KMS-11 (cell line): ENCODE measurements around the gene MLLT10.

Experiments used
- H2AFZ ChIP-seq: fragments of 200-600 bp; sonication (generic); 2 replicates; pipeline ENCODE4 v1.6.1; 2016; ENCODE audit warnings: antibody characterized with exemption, mixed run types, low read depth
- H3K27ac ChIP-seq: fragments of 200-600 bp; sonication (generic); 2 replicates; pipeline ENCODE4 v1.6.1; 2016; ENCODE audit warnings: mild to moderate bottlenecking, mixed run types
- H3K27me3 ChIP-seq: fragments of 200-600 bp; sonication (generic); 2 replicates; pipeline ENCODE4 v1.6.1; 2017; ENCODE audit warnings: mild to moderate bottlenecking, low read depth, mixed run types, moderate library complexity; ENCODE audit not compliant: insufficient read depth
- H3K36me3 ChIP-seq: fragments of 200-600 bp; sonication (generic); 2 replicates; pipeline ENCODE4 v1.6.1; 2017; ENCODE audit warnings: mild to moderate bottlenecking, mixed run types; ENCODE audit not compliant: insufficient read depth
- H3K4me1 ChIP-seq: fragments of 200-600 bp; sonication (generic); 2 replicates; pipeline ENCODE4 v1.6.1; 2016; ENCODE audit warnings: mild to moderate bottlenecking, low read depth, mixed run types; ENCODE audit not compliant: poor library complexity, severe bottlenecking
- H3K4me2 ChIP-seq: fragments of 200-600 bp; sonication (generic); 2 replicates; pipeline ENCODE4 v1.7.0; 2016; ENCODE audit warnings: mild to moderate bottlenecking, mixed run types
- H3K4me3 ChIP-seq: fragments of 200-600 bp; sonication (generic); IDR thresholded peaks from 2 replicates; pipeline ENCODE4 v1.6.1; 2017; ENCODE audit warnings: low read depth, low read length, mixed read lengths; ENCODE audit not compliant: insufficient read depth
- H3K79me2 ChIP-seq: fragments of 200-600 bp; sonication (generic); 2 replicates; pipeline ENCODE4 v1.6.1; 2016; ENCODE audit warnings: low read depth, mixed run types; ENCODE audit not compliant: insufficient read depth
- H3K9ac ChIP-seq: fragments of 200-600 bp; sonication (generic); 2 replicates; pipeline ENCODE4 v1.6.1; 2016; ENCODE audit warnings: mild to moderate bottlenecking, mixed run types
- H4K20me1 ChIP-seq: fragments of 200-600 bp; sonication (generic); 2 replicates; pipeline ENCODE4 v1.6.1; 2016; ENCODE audit warnings: mild to moderate bottlenecking, mixed run types; ENCODE audit not compliant: insufficient read depth
- TF ChIP-seq, protein P1 (sequence below): fragments of 200-600 bp; sonication (generic); conservative IDR thresholded peaks from 2 replicates; pipeline ENCODE4 v1.6.1; 2017; ENCODE audit warnings: low read depth, mild to moderate bottlenecking, antibody characterized with exemption, low read length, moderate library complexity, mixed read lengths

The MLLT10 gene

GRCh38 chr10:21499701-21500577, 34.1 kb upstream of the MLLT10 start:
- Histone ChIP-seq H3K4me3 (no peak overlapping the region), H3K9ac (no peak overlapping the region), H3K79me2 (no peaks in the 10 kb centered on the region), H3K36me3 (no peaks in the 10 kb centered on the region), H3K27me3 (peaks cover 14% of the 10 kb centered on the region; the same call in 1 of the 2 replicates), H3K4me1 (peaks cover 3% of the 10 kb centered on the region), H3K4me2 (no peak overlapping the region), H3K27ac (no peak overlapping the region), H2AFZ (no peak overlapping the region), H4K20me1 (no peaks in the 10 kb centered on the region)
- TF ChIP-seq, protein P1, sequence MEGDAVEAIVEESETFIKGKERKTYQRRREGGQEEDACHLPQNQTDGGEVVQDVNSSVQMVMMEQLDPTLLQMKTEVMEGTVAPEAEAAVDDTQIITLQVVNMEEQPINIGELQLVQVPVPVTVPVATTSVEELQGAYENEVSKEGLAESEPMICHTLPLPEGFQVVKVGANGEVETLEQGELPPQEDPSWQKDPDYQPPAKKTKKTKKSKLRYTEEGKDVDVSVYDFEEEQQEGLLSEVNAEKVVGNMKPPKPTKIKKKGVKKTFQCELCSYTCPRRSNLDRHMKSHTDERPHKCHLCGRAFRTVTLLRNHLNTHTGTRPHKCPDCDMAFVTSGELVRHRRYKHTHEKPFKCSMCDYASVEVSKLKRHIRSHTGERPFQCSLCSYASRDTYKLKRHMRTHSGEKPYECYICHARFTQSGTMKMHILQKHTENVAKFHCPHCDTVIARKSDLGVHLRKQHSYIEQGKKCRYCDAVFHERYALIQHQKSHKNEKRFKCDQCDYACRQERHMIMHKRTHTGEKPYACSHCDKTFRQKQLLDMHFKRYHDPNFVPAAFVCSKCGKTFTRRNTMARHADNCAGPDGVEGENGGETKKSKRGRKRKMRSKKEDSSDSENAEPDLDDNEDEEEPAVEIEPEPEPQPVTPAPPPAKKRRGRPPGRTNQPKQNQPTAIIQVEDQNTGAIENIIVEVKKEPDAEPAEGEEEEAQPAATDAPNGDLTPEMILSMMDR, result no peak

DNA sequence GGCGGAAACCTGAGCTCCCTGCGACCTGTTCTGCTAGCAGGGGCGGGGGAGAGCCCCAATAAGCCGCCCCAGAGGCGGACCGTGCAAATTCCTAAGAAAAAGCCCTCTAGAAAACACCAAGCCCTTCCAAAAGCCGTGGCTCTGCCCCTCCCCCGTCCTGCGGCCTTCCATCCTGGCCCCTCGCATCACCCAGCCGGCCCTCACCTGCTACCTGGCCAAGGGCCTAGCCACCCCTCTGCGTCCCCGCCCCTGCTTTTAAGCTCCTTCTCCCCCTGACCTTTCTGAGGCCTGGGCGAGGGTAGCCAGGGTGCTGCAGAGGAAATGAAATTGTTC, 33.5 kb upstream of the MLLT10 start:
- H3K4me1 ChIP-seq, result peaks cover 3% of the 10 kb centered on the region
- H2AFZ ChIP-seq, result no peak overlapping the region
- H3K79me2 ChIP-seq, result no peaks in the 10 kb centered on the region
- TF ChIP-seq, protein P1, result no peak
- H3K4me3 ChIP-seq, result no peak overlapping the region
- H3K9ac ChIP-seq, result no peak overlapping the region
- H3K27ac ChIP-seq, result no peak overlapping the region
- no peak overlapping the region for H3K4me2 ChIP-seq
- H3K36me3 ChIP-seq, result no peaks in the 10 kb centered on the region
- H3K27me3 ChIP-seq, result peaks cover 14% of the 10 kb centered on the region; the same call in 1 of the 2 replicates
- H4K20me1 ChIP-seq, result no peaks in the 10 kb centered on the region

DNA sequence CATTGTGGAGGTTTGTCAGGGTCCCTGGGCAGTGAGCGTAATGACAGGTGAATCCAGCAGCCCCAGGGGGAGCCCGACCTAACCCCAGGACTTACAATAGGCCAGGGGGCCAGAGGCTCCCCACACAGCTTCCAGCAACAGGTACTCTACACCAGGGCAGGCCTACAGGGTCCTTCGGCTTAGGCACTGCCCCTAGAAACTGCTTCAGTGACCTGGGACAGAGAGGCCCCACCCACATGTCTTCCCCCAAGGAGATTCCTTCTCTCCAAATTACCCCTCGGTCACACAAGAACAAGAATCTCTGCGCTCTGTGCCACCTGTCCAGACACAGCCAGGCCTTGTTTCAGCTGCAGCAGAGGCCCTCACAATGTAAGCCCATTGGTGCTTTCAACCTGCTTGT, 32.9 kb upstream of the MLLT10 start:
- no peak overlapping the region for H2AFZ ChIP-seq
- H3K27me3 ChIP-seq, result peaks cover 14% of the 10 kb centered on the region; the same call in 1 of the 2 replicates
- H3K4me1 ChIP-seq, result peaks cover 3% of the 10 kb centered on the region
- no peak overlapping the region for H3K4me2 ChIP-seq
- H3K27ac ChIP-seq, result no peak overlapping the region
- no peaks in the 10 kb centered on the region for H3K79me2 ChIP-seq
- H3K36me3 ChIP-seq, result no peaks in the 10 kb centered on the region
- H3K9ac ChIP-seq, result no peak overlapping the region
- H3K4me3 ChIP-seq, result no peak overlapping the region
- no peaks in the 10 kb centered on the region for H4K20me1 ChIP-seq
- TF ChIP-seq, protein P1, result no peak

DNA sequence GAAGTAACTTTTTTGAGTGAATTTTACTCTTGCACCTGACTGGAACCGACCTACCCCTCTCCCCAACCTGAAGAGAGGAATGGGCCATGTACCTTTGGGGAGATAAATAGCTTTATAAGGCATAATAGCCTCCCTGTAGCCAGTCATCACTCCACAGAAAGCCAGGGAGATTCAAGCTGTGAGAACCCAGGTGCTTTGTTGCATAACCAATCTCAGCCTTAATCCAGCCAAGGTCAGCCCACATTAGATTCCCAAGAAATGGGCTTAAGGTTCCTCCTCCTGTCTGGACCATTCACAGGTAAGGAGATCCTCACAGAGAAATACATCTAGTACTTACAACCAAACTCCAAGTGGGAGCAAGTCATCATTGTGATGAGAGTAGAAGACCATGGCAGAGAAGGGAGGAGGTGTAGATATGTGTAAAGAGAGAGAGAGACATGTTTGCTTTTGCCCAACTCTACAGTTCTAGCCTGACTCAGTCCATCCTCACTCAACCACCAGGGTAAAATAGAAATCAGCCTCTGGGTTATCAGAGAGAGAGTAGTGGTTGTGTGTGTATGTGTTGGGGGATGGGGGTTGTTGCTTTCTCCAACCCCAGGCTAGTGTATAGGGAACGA, 32.2 kb upstream of the MLLT10 start:
- Histone ChIP-seq H3K4me2 (no peak overlapping the region), H4K20me1 (no peaks in the 10 kb centered on the region), H3K9ac (no peak overlapping the region), H3K4me1 (peaks cover 3% of the 10 kb centered on the region), H3K4me3 (no peak overlapping the region), H3K27ac (no peak overlapping the region), H3K36me3 (no peaks in the 10 kb centered on the region), H2AFZ (no peak overlapping the region), H3K79me2 (no peaks in the 10 kb centered on the region), H3K27me3 (peaks cover 14% of the 10 kb centered on the region; the same call in 1 of the 2 replicates)
- TF ChIP-seq, protein P1, result no peak
